B cell (primary cell): ENCODE data around the gene CLEC10A. TPM values are rescaled to one million over a fixed set of nuclear protein-coding genes. Genes with fewer than 3 reads are reported as not detected.

ENCODE experiments used
- polyA plus RNA-seq: library from polyadenylated mRNA; depleted of rRNA; stranded (reverse); fragments of >200 nt; gene quantifications from 2 replicates; pipeline ENCODE4 v1.2.3, GENCODE V29; 2012
- small RNA-seq: library from RNA; depleted of rRNA; stranded (forward); fragments of <200 nt; gene quantifications from one replicate; pipeline ENCODE3, GENCODE V24; 2012; ENCODE audit warnings: low replicate concordance, low read depth; ENCODE audit not compliant: insufficient read length
- total RNA-seq, 2 donors: library from RNA; stranded (reverse); fragments of 120-200 nt in 1 of 2; gene quantifications; 1 replicate in 1 of 2; 2 replicates in 1 of 2; pipeline versions ENCODE4 v1.2.3 to v1.2.4, GENCODE V29; 2013 to 2022

CLEC10A gene
- total and polyA plus RNA-seq, 2 donors (not counting 1 experiment from before 2014, with no cell fraction given) = 0.15 TPM; not detected in 1

Small RNA genes lying within 50 kb of the gene (small RNA-seq; reads per million reads assigned to genes)
- gene AC120057.1 = not detected

Other genes with a start within 250 kb of the CLEC10A start
- not detected in 2 replicates for gene TEKT1, start 248.5 kb downstream of the CLEC10A start, total RNA-seq
- gene TEKT1, start 248.5 kb downstream of the CLEC10A start, polyA plus RNA-seq = not detected in 2 replicates
- not detected in 2 replicates for gene ALOX12, start 84.2 kb downstream of the CLEC10A start, total RNA-seq
- 0.07 and 0.14 TPM in 2 replicates for gene ALOX12, start 84.2 kb downstream of the CLEC10A start, polyA plus RNA-seq
- 154 and 170 TPM in 2 replicates for gene RNASEK, start 67.6 kb downstream of the CLEC10A start, total RNA-seq
- 179 and 221 TPM in 2 replicates for gene RNASEK, start 67.6 kb downstream of the CLEC10A start, polyA plus RNA-seq
- gene BCL6B, start 57.2 kb downstream of the CLEC10A start, total RNA-seq = 0.25 and 0.75 TPM in 2 replicates
- 0.12 and 0.34 TPM in 2 replicates for gene BCL6B, start 57.2 kb downstream of the CLEC10A start, polyA plus RNA-seq
- gene SLC16A13, start 44.2 kb downstream of the CLEC10A start, total RNA-seq = 21.7 and 21.9 TPM in 2 replicates
- 4.8 and 7.4 TPM in 2 replicates for gene SLC16A13, start 44.2 kb downstream of the CLEC10A start, polyA plus RNA-seq
- 30.7 and 31.9 TPM in 2 replicates for gene SLC16A11, start 36.2 kb downstream of the CLEC10A start, total RNA-seq
- 2.8 and 10.0 TPM in 2 replicates for gene SLC16A11, start 36.2 kb downstream of the CLEC10A start, polyA plus RNA-seq
- gene ASGR2, start 34.6 kb upstream of the CLEC10A start, total RNA-seq = not detected in 2 replicates
- gene ASGR2, start 34.6 kb upstream of the CLEC10A start, polyA plus RNA-seq = 0.30 and 1.00 TPM in 2 replicates
- 0.32 TPM in 1 of 2 replicates, not detected in the other for gene ASGR1, start 99.1 kb upstream of the CLEC10A start, total RNA-seq
- gene ASGR1, start 99.1 kb upstream of the CLEC10A start, polyA plus RNA-seq = 0.43 and 0.46 TPM in 2 replicates
- 12.0 and 12.5 TPM in 2 replicates for gene DLG4, start 139.6 kb upstream of the CLEC10A start, total RNA-seq
- 2.0 and 2.5 TPM in 2 replicates for gene DLG4, start 139.6 kb upstream of the CLEC10A start, polyA plus RNA-seq
- 640 and 655 TPM in 2 replicates for gene ACADVL, start 139.7 kb upstream of the CLEC10A start, total RNA-seq
- gene ACADVL, start 139.7 kb upstream of the CLEC10A start, polyA plus RNA-seq = 696 and 903 TPM in 2 replicates
- 104 and 116 TPM in 2 replicates for gene DVL2, start 154.3 kb upstream of the CLEC10A start, total RNA-seq
- 14.6 and 22.5 TPM in 2 replicates for gene DVL2, start 154.3 kb upstream of the CLEC10A start, polyA plus RNA-seq
- gene PHF23, start 159.2 kb upstream of the CLEC10A start, total RNA-seq = 42.3 and 45.8 TPM in 2 replicates
- 15.7 and 17.6 TPM in 2 replicates for gene PHF23, start 159.2 kb upstream of the CLEC10A start, polyA plus RNA-seq
- 350 and 371 TPM in 2 replicates for gene GABARAP, start 162.2 kb upstream of the CLEC10A start, total RNA-seq
- gene GABARAP, start 162.2 kb upstream of the CLEC10A start, polyA plus RNA-seq = 201 and 323 TPM in 2 replicates
- gene CTDNEP1, start 171.5 kb upstream of the CLEC10A start, total RNA-seq = 160 and 162 TPM in 2 replicates
- 108 and 125 TPM in 2 replicates for gene CTDNEP1, start 171.5 kb upstream of the CLEC10A start, polyA plus RNA-seq
- gene ELP5, start 172.0 kb upstream of the CLEC10A start, total RNA-seq = 42.2 and 48.0 TPM in 2 replicates
- 69.9 and 77.9 TPM in 2 replicates for gene ELP5, start 172.0 kb upstream of the CLEC10A start, polyA plus RNA-seq
- 1.2 TPM in 2 replicates for gene CLDN7, start 182.2 kb upstream of the CLEC10A start, total RNA-seq
- gene CLDN7, start 182.2 kb upstream of the CLEC10A start, polyA plus RNA-seq = 5.8 and 10.8 TPM in 2 replicates
- not detected in 2 replicates for gene SLC2A4, start 201.5 kb upstream of the CLEC10A start, total RNA-seq
- gene SLC2A4, start 201.5 kb upstream of the CLEC10A start, polyA plus RNA-seq = not detected in 2 replicates
- 0.22 TPM in 1 of 2 replicates, not detected in the other for gene YBX2, start 214.4 kb upstream of the CLEC10A start, total RNA-seq
- gene YBX2, start 214.4 kb upstream of the CLEC10A start, polyA plus RNA-seq = 0.15 TPM in 1 of 2 replicates, not detected in the other
- gene EIF5A, start 227.4 kb upstream of the CLEC10A start, total RNA-seq = 233 and 236 TPM in 2 replicates
- 576 and 769 TPM in 2 replicates for gene EIF5A, start 227.4 kb upstream of the CLEC10A start, polyA plus RNA-seq
- gene GPS2, start 235.1 kb upstream of the CLEC10A start, total RNA-seq = 128 and 137 TPM in 2 replicates
- 209 and 225 TPM in 2 replicates for gene GPS2, start 235.1 kb upstream of the CLEC10A start, polyA plus RNA-seq
- gene NEURL4, start 249.1 kb upstream of the CLEC10A start, total RNA-seq = 85.2 and 89.2 TPM in 2 replicates
- gene NEURL4, start 249.1 kb upstream of the CLEC10A start, polyA plus RNA-seq = 54.6 and 82.6 TPM in 2 replicates